K562 (cell line): ENCODE data around the gene OR4D9. TPM values are rescaled to one million over a fixed set of nuclear protein-coding genes. Genes with fewer than 3 reads are reported as not detected.

Experiments
- ARID1B ChIP-seq: fragments of 450-650 bp; IDR thresholded peaks from 2 replicates; pipeline ENCODE4 v1.6.1; 2016; ENCODE audit warnings: antibody characterized with exemption, mild to moderate bottlenecking, inconsistent platforms
- MAFG ChIP-seq: fragments of 450-650 bp; conservative IDR thresholded peaks from 2 replicates; pipeline ENCODE4 v1.6.1; 2016; ENCODE audit warnings: missing genetic modification characterization, missing compliant biosample characterization
- MIER1 ChIP-seq: fragments of 450-650 bp; IDR thresholded peaks from 2 replicates; pipeline ENCODE4 v1.6.1; 2016; ENCODE audit warnings: antibody characterized with exemption, mild to moderate bottlenecking, low read depth
- NFE2L1 ChIP-seq: fragments of 450-650 bp; IDR thresholded peaks from 2 replicates; pipeline ENCODE4 v1.6.1; 2016; ENCODE audit warnings: missing genetic modification characterization, low read depth, mild to moderate bottlenecking, missing compliant biosample characterization, moderate library complexity, borderline replicate concordance
- ZNF12 ChIP-seq: sonication (generic); formaldehyde crosslinking; IDR thresholded peaks from 2 replicates; pipeline ENCODE4 v1.4.0; 2020; ENCODE audit warnings: mild to moderate bottlenecking, missing genetic modification reagents
- ZNF134 ChIP-seq: fragments of 250-450 bp; sonication (Bioruptor Pico); conservative IDR thresholded peaks from 2 replicates; pipeline ENCODE4 v1.4.0; 2020
- ZNF224 ChIP-seq: sonication (generic); formaldehyde crosslinking; IDR thresholded peaks from 2 replicates; pipeline ENCODE4 v1.8.0; 2022; ENCODE audit warnings: mild to moderate bottlenecking, missing genetic modification reagents
- ZNF23 ChIP-seq: fragments of 250-450 bp; sonication (Bioruptor Pico); IDR thresholded peaks from 2 replicates; pipeline ENCODE4 v1.4.0; 2020; ENCODE audit warnings: mild to moderate bottlenecking
- ZNF280A ChIP-seq: fragments of 450-650 bp; IDR thresholded peaks from 2 replicates; pipeline ENCODE4 v1.6.1; 2018; ENCODE audit warnings: mild to moderate bottlenecking, low read depth; ENCODE audit not compliant: partially characterized antibody
- ZNF324 ChIP-seq: fragments of 250-450 bp; sonication (Bioruptor Pico); IDR thresholded peaks from 2 replicates; pipeline ENCODE4 v1.4.0; 2020; ENCODE audit warnings: mild to moderate bottlenecking
- polyA plus RNA-seq, 8 experiments: library from polyadenylated mRNA; depleted of rRNA in 4 of 8; stranded (reverse) in 5 of 8; unstranded in 3 of 8; fragments of >200 nt; fragmentation: Nextera tagmentation in 2 of 8; fragmentation: Illumina TruSeq in 1 of 8; extraction: Ambion mirVana in 2 of 8; extraction: Trizol in 1 of 8; gene quantifications; 2 replicates each; pipeline versions ENCODE4 v1.2.1 to v1.2.3, GENCODE V29; 2011 to 2014; ENCODE audit warnings: inconsistent platforms in 1 of 8, missing spikeins in 1 of 8
- total RNA-seq, 7 experiments: library from RNA; depleted of rRNA in 6 of 7; stranded (reverse); fragments of >200 nt in 6 of 7; fragmentation: Illumina TruSeq in 2 of 7; extraction: Trizol in 2 of 7; gene quantifications; 2 replicates each; pipeline versions ENCODE4 v1.2.1 to v1.2.3, GENCODE V29; 2011 to 2021; ENCODE audit warnings: low replicate concordance in 1 of 7

Gene OR4D9
- total and polyA plus RNA-seq, 9 of the 15 experiments (the other 6 are each of a cell fraction or from before 2014, with no cell fraction given): not detected

GRCh38 chr11:59556115-59556916 lies 45.0 kb downstream of the OR4D9 start (continued):
- no peak for TF ChIP-seq ARID1B
- TF ChIP-seq MIER1: no peak
- no peak for TF ChIP-seq ZNF224 (CRISPR knock-in tag)
- TF ChIP-seq ZNF134 (CRISPR knock-in tag): no peak
- no peak for TF ChIP-seq ZNF324 (CRISPR knock-in tag)
- no peak for TF ChIP-seq ZNF23 (CRISPR knock-in tag)
- no peak for TF ChIP-seq ZNF280A
- TF ChIP-seq ZNF12 (CRISPR knock-in tag): no peak
- no peak for TF ChIP-seq NFE2L1
- no peak for TF ChIP-seq MAFG (tag)
